ENCODE measurements around the gene ZBTB40.
A peak's percentile ranks its signal among the peaks of the same experiment; 100 is the strongest.

Gene ZBTB40

GRCh38 chr1:22470227-22470626 lies 18.6 kb downstream of the ZBTB40 start:
- peak; percentile 37 to 49 for DNase-seq

GRCh38 chr1:22471078-22471477 lies 19.4 kb downstream of the ZBTB40 start:
- no peak for DNase-seq

- no peak for DNase-seq
These were observed 20.0 kb downstream of the ZBTB40 start for GRCh38 chr1:22471610-22472009.

- DNase-seq: no peak
These were observed 20.9 kb downstream of the ZBTB40 start for GRCh38 chr1:22472596-22472995.

GRCh38 chr1:22473952-22474351 lies 22.3 kb downstream of the ZBTB40 start:
- DNase-seq: no peak

- DNase-seq: no peak
These were observed 24.9 kb downstream of the ZBTB40 start for GRCh38 chr1:22476566-22476965.

GRCh38 chr1:22483121-22483520 lies 31.5 kb downstream of the ZBTB40 start:
- no peak for DNase-seq

- DNase-seq: no peak
These were observed 33.2 kb downstream of the ZBTB40 start for GRCh38 chr1:22484706-22485345.

GRCh38 chr1:22485431-22485830 lies 33.8 kb downstream of the ZBTB40 start:
- peak; percentile 19 to 51 for DNase-seq

GRCh38 chr1:22487781-22488180 lies 36.1 kb downstream of the ZBTB40 start:
- no peak for DNase-seq

GRCh38 chr1:22488319-22488718 lies 36.7 kb downstream of the ZBTB40 start:
- DNase-seq: no peak

- no peak for DNase-seq
These were observed 37.6 kb downstream of the ZBTB40 start for GRCh38 chr1:22489278-22489677.

GRCh38 chr1:22489823-22490222 lies 38.2 kb downstream of the ZBTB40 start:
- DNase-seq: peak in 1 of 2 donors; percentile 6

- DNase-seq: no peak
These were observed 38.7 kb downstream of the ZBTB40 start for GRCh38 chr1:22490309-22490708.

GRCh38 chr1:22491995-22492715 lies 40.5 kb downstream of the ZBTB40 start:
- DNase-seq: peak; percentile 23 to 36

- DNase-seq: peak; percentile 48 to 62
These were observed 42.5 kb downstream of the ZBTB40 start for GRCh38 chr1:22494144-22494543.

- no peak for DNase-seq
These were observed 43.4 kb downstream of the ZBTB40 start for GRCh38 chr1:22494943-22495579.

GRCh38 chr1:22496536-22497160 lies 45.0 kb downstream of the ZBTB40 start:
- DNase-seq: no peak

- DNase-seq: no peak
These were observed 46.8 kb downstream of the ZBTB40 start for GRCh38 chr1:22498463-22498862.

GRCh38 chr1:22500058-22500457 lies 48.4 kb downstream of the ZBTB40 start:
- no peak for DNase-seq

- no peak for DNase-seq
These were observed 48.8 kb downstream of the ZBTB40 start for GRCh38 chr1:22500471-22500870.

GRCh38 chr1:22502202-22502601 lies 50.6 kb downstream of the ZBTB40 start:
- no peak for DNase-seq

GRCh38 chr1:22503721-22504410 lies 52.2 kb downstream of the ZBTB40 start:
- DNase-seq: no peak
